ENCODE measurements around the gene CRYBB2.
"Not testable (repeated sequence)": the region's sequence is repeated elsewhere in the genome, so short reads cannot be mapped to it uniquely, and the experiment has no call there.

Gene CRYBB2

DNA sequence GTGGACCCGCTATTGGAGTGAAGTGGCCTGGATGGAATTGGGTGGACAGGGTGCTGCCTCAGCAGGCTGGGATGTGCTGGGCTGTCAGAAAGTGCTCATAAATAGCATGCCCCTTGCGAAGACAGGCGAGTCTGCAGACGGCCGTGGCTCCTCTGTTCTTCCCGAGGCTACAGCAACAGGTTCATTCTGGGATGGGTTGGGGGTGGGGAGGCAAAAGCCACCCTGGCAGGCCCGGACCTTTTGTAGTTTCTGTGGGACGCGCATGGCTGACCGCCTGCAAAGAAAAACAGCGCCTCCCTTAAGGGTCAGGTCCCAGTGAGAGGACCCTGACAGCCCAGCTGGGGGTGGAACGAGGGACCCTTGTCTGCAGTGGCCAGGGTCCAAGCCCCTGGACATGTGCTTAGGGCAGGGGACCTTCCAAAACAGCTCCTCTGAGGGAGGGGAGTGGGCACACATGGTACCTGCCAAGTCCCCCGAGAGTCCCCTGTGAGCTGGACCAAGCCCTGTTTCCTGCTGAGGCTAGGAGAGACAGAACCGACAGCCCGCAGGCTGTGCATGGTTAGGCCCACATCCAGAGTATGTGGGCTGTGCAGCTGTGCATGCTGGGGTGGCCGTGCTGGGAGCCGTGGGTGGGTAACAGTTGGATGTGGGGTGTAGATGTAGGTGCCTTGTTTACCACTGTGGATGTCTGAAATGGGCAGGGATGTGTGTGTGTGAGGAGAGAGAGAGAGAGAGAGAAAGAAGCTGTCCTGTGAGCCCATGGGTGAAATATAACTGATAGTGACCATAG lies 19.5 kb upstream of the CRYBB2 start, which contains the start of gene CRYBB3:
TSS of gene CRYBB3 (plus strand) at position 128 of the 790 bp plus-strand sequence. CDS start 1,539 bp downstream, outside the sequence.
- no peak for DNase-seq (ENCODE audit: low read depth)

DNA sequence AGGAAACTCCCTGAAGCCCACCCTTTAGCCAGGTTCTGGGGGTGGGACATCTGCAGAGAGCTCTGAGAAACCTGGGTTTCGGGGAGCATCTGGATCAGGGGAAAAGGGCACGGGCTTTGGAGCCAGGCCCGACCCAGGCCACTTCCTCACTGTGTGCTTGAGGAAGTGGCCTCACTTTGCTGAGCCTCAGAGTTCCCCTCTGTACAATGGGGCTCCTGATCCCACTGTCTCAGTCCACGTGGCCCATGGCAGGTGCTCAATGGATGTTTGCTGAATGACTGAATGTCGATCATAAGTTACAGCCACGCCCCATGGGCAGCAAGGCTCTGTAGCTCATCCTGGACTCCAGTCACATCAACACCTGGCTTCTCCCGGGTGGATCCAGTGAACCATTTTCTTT lies 18.5 kb upstream of the CRYBB2 start:
- no peak for DNase-seq (ENCODE audit: low read depth)

DNA sequence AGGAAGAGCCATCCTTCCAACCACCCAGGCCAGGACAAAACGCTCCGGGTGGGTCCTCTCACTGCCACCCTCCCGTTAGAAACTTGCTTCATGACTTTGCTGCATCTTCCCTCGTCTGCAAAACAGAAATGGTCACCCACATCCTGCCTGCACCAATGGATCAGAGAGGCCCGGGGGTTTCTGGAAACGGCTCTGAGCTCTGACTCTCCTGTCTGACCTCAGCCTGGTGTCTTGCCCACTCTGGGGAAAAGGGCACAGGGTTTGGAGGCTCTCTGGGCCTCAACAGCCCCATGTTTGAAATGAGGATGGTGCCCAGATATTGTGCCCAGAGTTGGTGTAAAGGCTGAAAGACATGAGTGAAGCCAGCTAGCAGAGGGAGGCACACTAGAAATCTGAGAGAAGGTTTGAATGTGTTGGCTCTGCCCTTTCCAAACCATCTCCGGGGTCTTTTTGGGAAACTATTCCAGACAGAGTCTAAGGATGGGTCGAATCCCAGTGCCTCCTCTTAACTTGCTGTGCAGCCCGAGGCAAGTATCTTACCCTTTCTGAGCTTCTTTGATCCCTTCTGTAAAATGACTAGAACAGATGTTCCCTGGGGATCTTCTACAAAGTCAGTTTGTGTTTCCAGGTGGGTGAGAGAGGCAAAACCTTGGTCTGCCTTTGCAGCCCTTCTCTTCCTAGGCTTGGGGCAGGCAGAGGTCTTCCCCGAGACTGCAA lies 17.7 kb upstream of the CRYBB2 start:
- no peak for DNase-seq (ENCODE audit: low read depth)

DNA sequence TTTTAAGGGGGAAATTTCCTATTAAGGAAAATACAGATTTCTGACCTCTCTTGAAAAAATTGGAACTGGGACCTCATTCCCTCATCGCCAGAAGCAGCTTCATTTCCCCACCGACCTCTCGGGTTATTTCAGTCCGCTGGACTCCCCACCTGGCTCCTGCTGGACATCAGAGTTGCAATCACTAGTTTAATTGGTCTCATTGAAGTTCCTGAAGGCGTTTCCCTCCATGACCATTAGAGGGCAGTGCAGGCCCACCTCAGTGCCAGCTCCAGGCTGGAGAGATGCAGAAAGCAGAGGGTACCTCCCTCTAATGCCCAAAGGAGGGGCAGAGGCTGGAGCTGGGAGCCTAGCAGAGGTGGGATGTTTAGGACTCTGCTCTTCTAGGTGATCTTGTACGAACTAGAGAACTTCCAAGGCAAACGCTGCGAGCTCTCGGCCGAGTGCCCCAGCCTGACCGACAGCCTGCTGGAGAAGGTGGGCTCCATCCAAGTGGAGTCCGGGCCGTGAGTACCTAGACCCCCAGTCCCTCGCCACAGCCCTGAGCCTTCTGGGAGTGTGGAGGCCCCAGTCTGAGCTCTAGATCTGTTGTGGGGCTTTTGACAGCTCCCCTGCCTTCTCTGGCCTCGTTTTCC lies 17.0 kb upstream of the CRYBB2 start:
- DNase-seq (ENCODE audit: low read depth), result peak; percentile 24

DNA sequence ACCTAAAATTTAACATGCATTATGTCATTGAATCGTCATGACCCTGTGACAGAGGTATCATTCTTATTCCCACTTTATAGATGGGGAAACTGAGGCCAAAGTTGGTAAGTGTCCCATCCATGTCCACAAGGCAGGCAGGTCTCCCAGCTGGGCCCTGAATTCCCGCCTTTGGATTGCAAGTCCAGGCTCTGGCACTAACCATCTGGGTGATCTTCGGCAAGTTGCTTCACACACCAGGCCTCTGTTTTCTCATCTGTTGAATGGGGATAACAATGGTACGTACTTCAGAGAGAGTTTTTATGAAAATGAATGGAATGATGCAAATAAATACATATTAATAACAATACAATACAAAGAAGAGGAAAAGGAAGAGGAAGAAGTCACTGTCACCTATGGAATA lies 16.4 kb upstream of the CRYBB2 start:
- DNase-seq (ENCODE audit: low read depth), result no peak

DNA sequence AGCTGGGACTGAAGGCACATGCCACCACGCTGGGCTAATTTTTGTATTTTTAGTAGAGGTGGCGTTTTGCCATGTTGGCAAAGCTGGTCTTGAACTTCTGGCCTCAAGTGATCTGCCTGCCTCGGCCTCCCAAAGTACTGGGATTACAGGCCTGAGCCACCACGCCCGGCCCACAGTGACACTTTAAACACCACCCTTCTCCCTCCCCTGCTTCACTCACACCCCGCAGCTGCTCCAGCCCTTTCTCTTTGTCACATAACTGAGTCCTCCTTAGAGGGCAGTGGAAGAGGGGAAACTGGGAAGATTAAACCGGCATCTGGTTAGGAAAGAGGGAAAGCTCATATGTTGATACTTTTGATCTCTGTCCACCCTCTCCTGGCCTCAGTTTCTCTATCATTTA lies 14.9 kb upstream of the CRYBB2 start:
- not testable (repeated sequence) for DNase-seq (ENCODE audit: low read depth)

DNA sequence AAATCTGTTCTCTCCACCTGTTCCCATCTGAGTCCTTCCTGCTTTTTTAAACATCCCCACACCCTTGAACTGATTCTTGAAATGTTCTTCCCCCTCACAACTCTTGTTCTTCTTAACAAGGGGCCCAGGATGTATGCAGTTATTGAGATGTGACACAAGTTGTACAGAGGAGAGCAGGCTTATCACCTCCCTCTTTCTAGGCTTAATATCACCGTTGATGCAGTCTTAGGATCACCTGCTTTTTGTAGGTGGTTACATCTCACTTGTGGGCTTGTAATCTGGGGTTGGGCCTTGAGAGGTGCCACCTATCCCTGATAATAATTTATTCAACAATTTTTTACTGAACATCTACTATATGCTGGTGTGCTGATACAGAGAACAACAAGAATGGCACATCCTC lies 13.6 kb upstream of the CRYBB2 start:
- DNase-seq (ENCODE audit: low read depth), result no peak

DNA sequence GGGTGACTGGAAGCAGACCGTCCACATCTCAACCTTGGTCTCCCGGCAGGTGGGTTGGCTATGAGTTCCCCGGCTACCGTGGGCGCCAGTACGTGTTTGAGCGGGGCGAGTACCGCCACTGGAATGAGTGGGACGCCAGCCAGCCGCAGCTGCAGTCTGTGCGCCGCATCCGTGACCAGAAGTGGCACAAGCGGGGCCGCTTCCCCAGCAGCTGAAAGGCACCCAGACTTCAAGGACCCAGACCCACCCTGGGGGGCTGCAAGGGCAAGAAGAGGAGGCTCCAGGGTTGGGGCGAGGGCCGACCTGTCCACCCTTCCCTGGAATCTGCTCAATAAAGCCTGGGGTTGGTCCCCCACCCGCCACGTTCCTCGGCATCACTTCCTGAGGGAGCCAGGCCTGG lies 12.4 kb upstream of the CRYBB2 start:
- no peak for DNase-seq (ENCODE audit: low read depth)

DNA sequence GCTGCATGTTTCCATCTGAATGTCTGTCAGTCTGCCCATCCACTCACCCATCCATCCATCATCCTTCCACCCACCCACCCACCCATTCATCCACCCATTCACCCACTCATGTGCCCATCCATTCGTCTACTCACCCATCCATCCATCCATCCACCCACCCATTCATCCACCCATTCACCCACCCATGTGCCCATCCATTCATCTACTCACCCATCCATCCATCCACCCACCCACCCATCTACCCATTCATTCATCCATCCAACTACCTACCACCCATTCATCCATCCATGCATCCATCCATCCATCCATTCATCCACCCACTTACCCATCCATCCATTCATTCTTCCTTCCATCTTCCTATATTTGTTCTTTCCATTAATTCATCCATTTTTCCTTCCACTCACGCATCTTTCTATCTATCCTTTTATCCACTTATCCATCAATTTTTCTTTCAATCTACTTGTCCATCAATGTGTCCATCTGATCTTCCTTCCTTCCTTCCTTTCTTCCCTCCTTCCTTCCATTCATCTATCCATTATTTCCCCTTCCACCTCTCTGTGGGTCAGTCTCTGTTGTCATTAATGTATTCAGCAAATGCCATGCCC lies 11.8 kb upstream of the CRYBB2 start:
- DNase-seq (ENCODE audit: low read depth), result no peak

DNA sequence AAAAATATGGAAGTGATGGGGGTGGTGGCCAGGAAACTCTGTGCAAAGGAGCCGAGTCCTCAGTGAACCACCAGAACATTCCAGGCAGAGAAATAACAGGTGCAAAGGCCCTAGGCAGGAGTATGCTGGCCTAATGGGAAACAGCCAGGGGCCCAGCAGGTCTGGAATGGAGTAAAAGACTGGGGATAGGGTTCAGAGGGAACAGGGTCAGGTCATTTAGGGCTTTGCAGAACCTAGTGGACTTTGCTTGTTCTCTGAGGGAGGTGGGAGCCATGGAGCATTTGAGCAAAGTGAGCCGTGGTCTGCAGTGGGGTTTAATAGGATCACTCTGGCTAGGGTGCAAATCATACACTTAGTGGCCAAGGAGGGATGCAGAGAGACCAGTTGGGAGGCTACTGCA lies 11.1 kb upstream of the CRYBB2 start:
- DNase-seq (ENCODE audit: low read depth), result no peak

DNA sequence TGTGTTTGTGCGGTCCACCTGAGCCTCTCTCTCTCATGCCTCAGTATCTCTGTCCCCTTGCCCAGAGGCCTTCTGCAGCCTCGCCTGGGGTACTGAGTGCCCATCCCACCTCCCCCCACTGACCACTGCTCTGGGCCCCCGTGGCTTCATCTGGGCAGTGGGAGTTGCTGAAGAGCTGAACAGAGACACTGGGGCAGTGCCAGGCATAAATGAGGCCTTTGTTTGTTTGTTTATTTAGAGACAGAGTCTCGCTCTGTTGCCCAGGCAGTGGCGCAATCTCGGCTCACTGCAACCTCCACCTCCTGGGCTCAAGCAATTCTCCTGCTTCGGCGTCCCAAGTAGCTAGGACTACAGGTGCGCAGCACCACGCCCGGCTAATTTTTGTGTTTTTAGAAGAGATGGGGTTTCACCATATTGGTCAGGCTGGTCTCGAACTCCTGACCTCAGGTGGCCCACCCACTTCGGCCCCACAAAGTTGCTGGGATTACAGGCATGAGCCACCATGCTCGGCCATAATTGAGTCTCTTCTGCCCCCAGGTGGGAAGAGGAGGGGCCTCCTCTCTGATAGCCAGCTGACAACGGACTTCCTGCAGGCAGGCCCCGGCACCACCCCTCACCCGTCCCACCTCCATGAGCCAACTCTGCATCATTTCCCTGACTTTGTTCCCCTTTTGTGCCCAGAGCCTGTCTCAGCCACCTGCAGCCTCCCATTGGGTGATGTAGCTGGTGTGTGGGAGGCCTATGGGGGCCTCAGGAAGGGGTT lies 10.5 kb upstream of the CRYBB2 start:
- no peak for DNase-seq (ENCODE audit: low read depth)

DNA sequence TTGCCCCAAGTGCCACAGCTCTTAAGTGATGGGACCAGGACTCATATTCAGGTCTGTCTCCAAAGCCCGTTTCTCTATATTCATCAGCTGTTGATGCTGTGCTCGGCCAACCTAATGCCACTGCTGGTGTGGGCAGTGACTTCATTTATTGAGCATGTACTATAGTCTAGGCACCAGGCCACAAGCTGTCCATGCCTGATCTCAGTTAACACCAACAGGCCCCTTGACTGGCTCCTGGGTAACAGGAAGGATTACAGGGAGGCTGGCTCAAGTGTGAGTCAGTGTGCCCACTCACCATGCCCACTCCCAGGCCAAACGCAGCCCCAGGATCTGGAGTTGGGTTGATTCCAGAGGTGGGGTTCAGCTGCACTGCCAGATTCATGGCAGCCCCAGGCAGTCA lies 8.6 kb upstream of the CRYBB2 start:
- DNase-seq (ENCODE audit: low read depth), result no peak

DNA sequence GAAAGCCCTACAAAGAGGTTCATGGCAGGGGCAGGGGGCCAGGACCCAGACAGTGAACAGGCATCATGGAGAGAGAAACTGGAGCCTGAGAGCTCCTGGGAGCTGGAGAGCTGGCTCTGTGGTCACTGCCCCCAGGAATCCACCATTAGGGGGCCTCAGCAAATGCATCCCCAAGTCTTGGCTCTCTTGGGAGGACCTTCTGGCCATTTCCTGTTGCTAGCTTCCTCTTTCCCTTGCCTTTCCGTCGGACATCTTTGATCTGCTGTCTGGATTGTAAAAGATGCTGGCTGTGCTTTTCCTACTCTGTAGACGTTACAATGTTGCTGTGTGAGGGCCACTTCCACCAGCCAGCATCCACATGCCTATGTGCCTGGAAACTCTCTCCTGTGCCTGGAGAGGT lies 7.1 kb upstream of the CRYBB2 start:
- DNase-seq (ENCODE audit: low read depth), result no peak

DNA sequence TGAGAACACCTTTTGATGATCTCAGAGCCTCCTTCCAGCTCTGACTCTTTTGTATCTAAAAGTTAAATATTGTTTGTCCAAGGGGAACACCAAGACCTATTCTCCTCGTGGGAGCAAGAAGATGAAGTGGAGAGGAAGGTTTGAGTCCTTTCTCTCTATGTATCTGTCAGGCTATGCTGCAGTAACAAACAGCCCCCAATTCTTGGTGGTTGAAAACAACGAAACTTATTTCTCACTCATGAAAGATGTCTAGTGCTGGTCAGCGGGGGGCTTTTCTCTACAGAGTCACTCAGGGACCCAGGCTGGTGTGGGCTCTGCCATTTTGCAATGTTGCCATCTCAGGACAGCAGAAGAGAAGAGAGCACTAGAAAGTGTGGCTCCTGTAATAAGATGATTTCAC lies 6.2 kb upstream of the CRYBB2 start:
- DNase-seq (ENCODE audit: low read depth), result no peak

DNA sequence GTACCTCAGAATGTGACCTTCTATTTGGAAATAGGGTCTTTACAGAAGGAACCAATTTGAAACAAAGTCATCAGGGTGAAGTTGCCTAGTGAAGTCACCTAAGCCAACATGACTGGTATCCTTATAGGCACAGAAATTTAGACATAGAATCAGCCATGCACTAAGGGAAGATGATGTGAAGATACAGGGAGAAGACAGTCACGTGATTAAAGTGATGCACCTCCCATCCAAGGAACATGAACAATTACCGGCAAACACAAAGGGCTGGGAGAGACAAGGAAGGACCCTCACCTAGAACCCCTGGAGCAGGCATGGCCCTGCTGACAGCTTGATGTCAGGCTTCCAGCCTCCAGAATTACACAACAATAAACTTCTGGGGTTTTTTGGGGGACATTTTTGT lies 3.2 kb upstream of the CRYBB2 start:
- DNase-seq (ENCODE audit: low read depth), result no peak

DNA sequence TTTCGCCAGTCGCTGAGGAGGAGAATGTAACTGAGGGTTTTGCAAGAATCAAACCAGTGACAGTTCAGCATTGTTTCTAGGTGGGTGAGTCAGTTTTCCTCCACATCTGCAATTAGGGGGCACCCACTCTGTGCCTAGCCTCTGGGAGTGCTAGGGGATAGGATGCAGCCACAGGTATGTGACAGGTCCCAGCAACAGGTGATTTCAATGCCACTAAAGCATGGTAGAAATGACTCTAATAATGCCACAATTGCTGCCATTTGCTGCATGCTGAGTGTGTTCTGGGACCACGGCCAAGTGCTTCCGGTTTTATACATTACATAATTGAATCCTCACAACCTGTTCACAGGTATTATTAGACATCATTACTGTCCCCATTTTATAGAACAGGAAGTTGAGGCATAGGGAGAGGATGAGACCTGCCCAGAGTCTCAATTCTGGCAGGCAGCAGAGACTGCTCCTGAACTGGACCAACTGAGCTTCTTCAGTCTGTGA lies 556 bp downstream of the CRYBB2 start:
- DNase-seq (ENCODE audit: low read depth), result no peak

DNA sequence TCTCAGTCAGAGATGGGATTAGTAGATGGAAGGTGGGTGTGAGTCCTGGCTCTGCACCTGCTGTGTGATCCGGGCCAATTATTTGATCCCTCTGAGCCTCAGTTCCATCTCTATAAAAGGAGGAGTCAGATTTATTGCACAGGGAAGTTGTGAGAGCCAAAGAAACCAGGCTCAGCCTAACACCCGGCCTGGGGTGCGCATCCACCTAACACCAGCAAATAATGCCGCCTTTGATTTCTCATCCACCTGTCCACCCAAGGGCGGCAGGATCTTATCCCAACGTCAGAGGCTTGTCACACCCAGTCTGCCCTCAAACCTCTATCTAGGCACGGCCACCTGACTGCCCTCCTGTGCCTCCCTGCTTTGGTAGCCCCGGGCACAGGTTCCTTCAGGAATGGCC lies 2.4 kb downstream of the CRYBB2 start:
- no peak for DNase-seq (ENCODE audit: low read depth)

DNA sequence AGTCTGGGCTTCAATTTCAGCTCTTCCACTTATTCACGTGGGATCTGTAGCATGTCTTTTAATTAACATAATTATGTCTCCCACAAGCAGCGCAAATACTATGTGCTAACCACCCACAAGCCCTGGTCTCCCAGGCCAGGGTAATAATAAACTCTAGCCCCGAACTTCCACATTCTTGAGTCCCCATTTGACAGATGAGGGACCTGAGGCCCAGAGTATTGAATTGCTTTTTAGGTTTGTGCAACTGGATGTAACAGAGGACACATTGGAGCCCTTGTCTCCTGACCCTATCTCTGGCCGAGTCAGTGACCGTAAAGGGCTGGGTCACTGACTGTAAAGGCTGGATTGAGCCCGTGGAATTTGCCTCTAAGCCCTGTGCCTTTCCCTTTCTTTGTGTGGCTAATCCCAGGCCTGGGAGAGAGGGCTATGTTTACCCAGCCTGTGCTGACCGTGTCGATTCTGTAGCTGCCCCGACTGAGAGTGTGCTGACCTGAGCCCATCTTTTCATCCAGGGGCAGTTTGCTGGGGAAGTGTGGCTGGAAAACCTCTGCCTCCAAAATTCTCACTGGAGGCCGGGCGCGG lies 3.9 kb downstream of the CRYBB2 start:
- no peak for DNase-seq (ENCODE audit: low read depth)

DNA sequence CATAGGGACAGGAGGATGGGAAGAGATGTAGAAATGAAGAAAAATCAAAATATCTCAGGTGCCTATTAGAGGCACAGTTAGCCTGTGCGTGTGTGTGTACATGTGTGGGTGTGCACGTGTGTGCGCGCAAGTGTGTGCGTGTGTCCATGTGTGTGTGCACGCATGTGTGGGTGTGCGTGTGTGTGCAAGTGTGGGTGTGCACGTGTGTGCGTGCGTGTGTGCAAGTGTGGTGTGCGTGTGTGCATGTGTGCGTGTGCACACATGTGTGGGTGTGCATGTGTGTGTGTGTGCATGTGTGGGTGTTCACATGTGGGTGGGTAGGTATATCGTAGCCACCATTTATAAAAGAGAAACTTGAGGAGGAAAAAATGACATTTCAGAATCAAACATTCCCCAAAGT lies 9.4 kb downstream of the CRYBB2 start:
- DNase-seq (ENCODE audit: low read depth), result no peak

DNA sequence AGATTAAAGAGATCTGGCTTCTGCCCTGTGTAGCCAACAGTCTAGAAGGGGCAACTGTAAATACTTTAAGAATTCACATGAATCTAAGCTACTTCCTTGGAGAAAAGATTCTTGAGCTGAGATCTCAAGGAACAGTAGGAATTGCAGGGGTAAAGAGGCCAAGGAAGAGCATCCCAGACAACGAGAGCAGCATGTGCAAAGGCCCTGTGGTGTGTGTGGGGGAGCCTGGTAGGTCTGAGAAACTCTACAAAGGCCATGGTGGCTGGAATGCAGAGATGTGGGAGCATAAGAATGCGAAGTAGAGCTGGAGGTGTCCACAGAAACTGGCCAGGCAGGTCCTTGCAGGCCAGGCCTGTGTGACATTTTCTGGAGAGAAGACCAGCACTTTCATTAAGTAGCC lies 11.3 kb downstream of the CRYBB2 start:
- DNase-seq (ENCODE audit: low read depth), result not testable (repeated sequence)

DNA sequence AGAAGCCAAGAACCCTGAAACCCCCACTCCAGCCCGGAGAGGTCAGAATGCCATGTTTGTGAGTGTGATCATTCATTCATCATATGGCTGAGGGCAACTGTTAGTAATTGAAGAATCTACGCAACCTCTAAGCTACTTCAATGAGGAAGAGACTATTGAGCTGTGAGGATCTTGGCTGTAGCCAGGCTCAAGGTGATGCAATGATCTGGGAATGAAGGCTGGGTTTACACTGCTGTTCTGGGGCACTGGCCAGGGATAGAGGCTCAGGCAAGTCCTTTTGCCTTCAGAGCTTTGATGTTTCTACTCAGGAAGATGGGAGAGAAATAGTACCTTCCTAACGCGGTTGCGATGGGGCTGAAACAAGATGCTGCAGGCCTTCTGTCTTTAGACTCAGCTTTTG lies 12.9 kb downstream of the CRYBB2 start:
- peak; percentile 0 for DNase-seq (ENCODE audit: low read depth)

Measured in GM04504 (cell line).